HEK293 (cell line): ENCODE measurements around the gene USP2.

Experiments
- CTCF ChIA-PET: fragments of 350-600 bp; formaldehyde crosslinking; extraction: SDS; loops from one replicate; lab custom pipeline; 2021; ENCODE audit warnings: antibody characterized with exemption; lab: Yijun Ruan, JAX
- POLR2A ChIA-PET: fragments of 300-600 bp; formaldehyde crosslinking; extraction: SDS; loops from one replicate; lab custom pipeline; 2020; ENCODE audit warnings: antibody characterized with exemption, inconsistent platforms; lab: Yijun Ruan, JAX
- H3K27ac ChIP-seq: fragments of 200-500 bp; sonication (Bioruptor generic); 2 replicates; pipeline ENCODE4 v1.5.1; 2014; ENCODE audit warnings: low read depth, low read length, control low read depth, inconsistent platforms; ENCODE audit errors: extremely low read depth
- H3K36me3 ChIP-seq, 2 experiments: fragments of 200-500 bp in 1 of 2; sonication (Bioruptor generic) in 1 of 2; 1 replicate in 1 of 2; 2 replicates in 1 of 2; pipeline ENCODE4 v1.5.1; 2014 to 2017; ENCODE audit warnings: inconsistent platforms in 2 of 2, low read length in 2 of 2; ENCODE audit not compliant: control insufficient read depth in 2 of 2, insufficient read depth in 1 of 2
- H3K4me1 ChIP-seq: fragments of 200-500 bp; sonication (Bioruptor generic); 2 replicates; pipeline ENCODE4 v1.5.1; 2014; ENCODE audit warnings: mild to moderate bottlenecking, low read length, inconsistent platforms; ENCODE audit not compliant: control insufficient read depth, insufficient read depth
- H3K4me3 ChIP-seq: 2 replicates; pipeline ENCODE4 v1.5.1; 2011; ENCODE audit warnings: low read depth, mild to moderate bottlenecking, control low read depth, low read length, moderate library complexity
- H3K9me3 ChIP-seq: fragments of 200-500 bp; sonication (Bioruptor generic); 2 replicates; pipeline ENCODE4 v1.5.1; 2014; ENCODE audit warnings: low read depth, low read length, inconsistent platforms; ENCODE audit not compliant: control insufficient read depth, insufficient read depth
- PRDM6 ChIP-seq: fragments of 450-650 bp; formaldehyde crosslinking; IDR thresholded peaks from 2 replicates; pipeline ENCODE4 v1.5.1; 2017; ENCODE audit warnings: missing biosample characterization, missing genetic modification characterization
- REPIN1 ChIP-seq: fragments of 450-650 bp; formaldehyde crosslinking; IDR thresholded peaks from 2 replicates; pipeline ENCODE4 v1.5.1; 2017; ENCODE audit warnings: missing biosample characterization, missing genetic modification characterization, low read depth
- SCRT1 ChIP-seq: fragments of 450-650 bp; formaldehyde crosslinking; IDR thresholded peaks from 2 replicates; pipeline ENCODE4 v1.5.1; 2016; ENCODE audit warnings: missing biosample characterization, missing genetic modification characterization, borderline replicate concordance
- SCRT2 ChIP-seq: fragments of 450-650 bp; formaldehyde crosslinking; IDR thresholded peaks from 2 replicates; pipeline ENCODE4 v1.5.1; 2016; ENCODE audit warnings: missing biosample characterization, missing genetic modification characterization
- WT1 ChIP-seq: fragments of 450-650 bp; formaldehyde crosslinking; IDR thresholded peaks from 2 replicates; pipeline ENCODE4 v1.5.1; 2016; ENCODE audit warnings: missing biosample characterization, missing genetic modification characterization
- ZNF132 ChIP-seq: fragments of 450-650 bp; formaldehyde crosslinking; IDR thresholded peaks from 2 replicates; pipeline ENCODE4 v1.5.1; 2017; ENCODE audit warnings: missing biosample characterization, missing genetic modification characterization, borderline replicate concordance
- ZNF133 ChIP-seq: fragments of 450-650 bp; formaldehyde crosslinking; IDR thresholded peaks from 2 replicates; pipeline ENCODE4 v1.5.1; 2016; ENCODE audit warnings: missing biosample characterization, missing genetic modification characterization
- ZNF175 ChIP-seq: fragments of 450-650 bp; formaldehyde crosslinking; IDR thresholded peaks from 2 replicates; pipeline ENCODE4 v1.5.1; 2016; ENCODE audit warnings: missing biosample characterization, missing genetic modification characterization
- ZNF391 ChIP-seq: fragments of 450-650 bp; formaldehyde crosslinking; IDR thresholded peaks from 2 replicates; pipeline ENCODE4 v1.5.1; 2016; ENCODE audit warnings: low read depth, missing biosample characterization, missing genetic modification characterization, borderline replicate concordance
- ZNF600 ChIP-seq: fragments of 450-650 bp; formaldehyde crosslinking; IDR thresholded peaks from 2 replicates; pipeline ENCODE4 v1.5.1; 2016; ENCODE audit warnings: missing biosample characterization, missing genetic modification characterization
- ZNF658 ChIP-seq: fragments of 450-650 bp; formaldehyde crosslinking; IDR thresholded peaks from 2 replicates; pipeline ENCODE4; 2016; ENCODE audit warnings: missing biosample characterization, missing genetic modification characterization
- TF ChIP-seq, protein P1 (sequence below): fragments of 450-650 bp; IDR thresholded peaks from 2 replicates; pipeline ENCODE4 v1.5.1; 2018; ENCODE audit warnings: missing biosample characterization, missing genetic modification characterization
- TF ChIP-seq, protein P2 (sequence below): fragments of 450-650 bp; formaldehyde crosslinking; IDR thresholded peaks from 2 replicates; pipeline ENCODE4 v1.5.1; 2016; ENCODE audit warnings: missing biosample characterization, missing genetic modification characterization
- TF ChIP-seq, protein P3 (sequence below): fragments of 450-650 bp; formaldehyde crosslinking; IDR thresholded peaks from 2 replicates; pipeline ENCODE4 v1.5.0; 2017; ENCODE audit warnings: missing biosample characterization, missing genetic modification characterization, borderline replicate concordance
- TF ChIP-seq, protein P4 (sequence below): fragments of 450-650 bp; formaldehyde crosslinking; IDR thresholded peaks from 2 replicates; pipeline ENCODE4 v1.5.1; 2016; ENCODE audit warnings: missing biosample characterization, missing genetic modification characterization, low read depth

The USP2 gene

DNA sequence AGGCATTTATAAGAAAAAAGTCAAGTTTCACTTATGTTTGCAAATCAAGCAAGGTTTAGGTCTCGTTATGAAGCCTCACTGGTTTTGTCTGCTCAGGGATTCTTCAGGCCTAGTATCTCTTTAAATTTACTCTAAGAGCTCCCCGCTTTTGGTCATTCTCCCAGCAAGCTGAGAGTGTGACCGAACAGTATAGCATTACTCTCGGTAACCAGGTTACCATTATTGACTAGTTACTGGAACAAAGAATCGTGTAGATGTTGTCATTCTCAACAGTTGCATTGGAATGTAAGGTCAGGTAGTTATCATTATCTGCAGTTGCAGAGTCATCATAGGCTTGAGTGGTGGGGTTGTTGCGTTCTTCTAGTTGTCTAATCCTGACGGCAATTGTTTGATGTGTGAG lies 9.8 kb upstream of the USP2 start:
- H3K36me3 ChIP-seq, result no peaks in the 10 kb centered on the region
- H3K4me1 ChIP-seq, result no peaks in the 10 kb centered on the region
- H3K9me3 ChIP-seq, result no peaks in the 10 kb centered on the region
- TF ChIP-seq ZNF132 (tag by site-specific recombination) (no peak), SCRT1 (tag by site-specific recombination) (no peak), ZNF175 (tag by site-specific recombination) (no peak), REPIN1 (tag by site-specific recombination) (no peak), WT1 (tag by site-specific recombination) (no peak)
- TF ChIP-seq, protein P1, sequence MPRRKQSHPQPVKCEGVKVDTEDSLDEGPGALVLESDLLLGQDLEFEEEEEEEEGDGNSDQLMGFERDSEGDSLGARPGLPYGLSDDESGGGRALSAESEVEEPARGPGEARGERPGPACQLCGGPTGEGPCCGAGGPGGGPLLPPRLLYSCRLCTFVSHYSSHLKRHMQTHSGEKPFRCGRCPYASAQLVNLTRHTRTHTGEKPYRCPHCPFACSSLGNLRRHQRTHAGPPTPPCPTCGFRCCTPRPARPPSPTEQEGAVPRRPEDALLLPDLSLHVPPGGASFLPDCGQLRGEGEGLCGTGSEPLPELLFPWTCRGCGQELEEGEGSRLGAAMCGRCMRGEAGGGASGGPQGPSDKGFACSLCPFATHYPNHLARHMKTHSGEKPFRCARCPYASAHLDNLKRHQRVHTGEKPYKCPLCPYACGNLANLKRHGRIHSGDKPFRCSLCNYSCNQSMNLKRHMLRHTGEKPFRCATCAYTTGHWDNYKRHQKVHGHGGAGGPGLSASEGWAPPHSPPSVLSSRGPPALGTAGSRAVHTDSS (tag by site-specific recombination), result no peak
- TF ChIP-seq, protein P2, sequence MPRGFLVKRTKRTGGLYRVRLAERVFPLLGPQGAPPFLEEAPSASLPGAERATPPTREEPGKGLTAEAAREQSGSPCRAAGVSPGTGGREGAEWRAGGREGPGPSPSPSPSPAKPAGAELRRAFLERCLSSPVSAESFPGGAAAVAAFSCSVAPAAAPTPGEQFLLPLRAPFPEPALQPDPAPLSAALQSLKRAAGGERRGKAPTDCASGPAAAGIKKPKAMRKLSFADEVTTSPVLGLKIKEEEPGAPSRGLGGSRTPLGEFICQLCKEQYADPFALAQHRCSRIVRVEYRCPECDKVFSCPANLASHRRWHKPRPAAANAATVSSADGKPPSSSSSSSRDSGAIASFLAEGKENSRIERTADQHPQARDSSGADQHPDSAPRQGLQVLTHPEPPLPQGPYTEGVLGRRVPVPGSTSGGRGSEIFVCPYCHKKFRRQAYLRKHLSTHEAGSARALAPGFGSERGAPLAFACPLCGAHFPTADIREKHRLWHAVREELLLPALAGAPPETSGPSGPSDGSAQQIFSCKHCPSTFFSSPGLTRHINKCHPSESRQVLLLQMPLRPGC, result no peak
- no peak overlapping the region for H3K4me3 ChIP-seq
- ChIA-PET CTCF (interaction anchor here (0.6 to 1.7 kb wide), 4 partner anchors 10 to 17 kb away, joined by 3 to 5 read pairs (median 3); partner anchors contain the start of gene USP2), POLR2A (no interaction called here)
- H3K27ac ChIP-seq, result no peak overlapping the region

DNA sequence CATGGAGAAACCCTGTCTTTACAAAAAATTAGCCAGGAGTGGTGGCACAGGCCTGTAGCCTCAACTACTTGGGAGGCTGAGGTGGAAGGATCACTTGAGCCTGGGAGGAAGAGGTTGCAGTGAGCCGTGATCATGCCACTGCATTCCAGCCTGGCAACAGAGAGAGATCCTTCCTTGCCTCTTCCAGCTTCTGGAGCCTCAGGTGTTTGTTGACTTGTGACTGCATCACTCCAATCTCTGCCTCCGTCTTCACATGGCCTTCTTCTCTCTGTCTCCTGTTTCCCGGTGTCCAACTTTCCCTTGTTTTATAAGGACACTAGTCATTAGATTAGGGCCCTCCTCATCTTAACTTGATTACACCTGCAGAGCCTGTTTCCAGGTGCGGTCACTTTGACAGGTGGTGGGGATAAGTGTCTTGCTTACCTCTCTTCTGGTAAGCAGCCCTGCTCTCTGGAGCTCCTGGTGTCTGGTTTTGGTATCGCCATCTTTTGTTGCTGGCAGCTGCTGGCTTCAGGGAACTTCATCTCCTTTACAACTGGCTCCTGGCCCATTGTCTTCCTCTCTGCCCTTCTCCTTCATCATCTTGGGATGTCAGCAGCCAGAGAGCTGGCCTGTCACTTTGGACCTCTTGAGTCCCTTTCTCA lies 8.2 kb upstream of the USP2 start:
- Histone ChIP-seq H3K27ac (no peak overlapping the region), H3K4me3 (no peak overlapping the region), H3K36me3 (no peaks in the 10 kb centered on the region), H3K9me3 (no peaks in the 10 kb centered on the region)
- CTCF ChIA-PET, result interaction anchor here (1.0 to 1.7 kb wide), 3 partner anchors 13 to 85 kb away, joined by 3 to 6 read pairs (median 3); no protein-coding TSS in a partner anchor
- no peak for TF ChIP-seq ZNF133
- TF ChIP-seq ZNF600 (tag by site-specific recombination), result no peak
- no peak for TF ChIP-seq PRDM6 (tag by site-specific recombination)
- TF ChIP-seq, protein P3, sequence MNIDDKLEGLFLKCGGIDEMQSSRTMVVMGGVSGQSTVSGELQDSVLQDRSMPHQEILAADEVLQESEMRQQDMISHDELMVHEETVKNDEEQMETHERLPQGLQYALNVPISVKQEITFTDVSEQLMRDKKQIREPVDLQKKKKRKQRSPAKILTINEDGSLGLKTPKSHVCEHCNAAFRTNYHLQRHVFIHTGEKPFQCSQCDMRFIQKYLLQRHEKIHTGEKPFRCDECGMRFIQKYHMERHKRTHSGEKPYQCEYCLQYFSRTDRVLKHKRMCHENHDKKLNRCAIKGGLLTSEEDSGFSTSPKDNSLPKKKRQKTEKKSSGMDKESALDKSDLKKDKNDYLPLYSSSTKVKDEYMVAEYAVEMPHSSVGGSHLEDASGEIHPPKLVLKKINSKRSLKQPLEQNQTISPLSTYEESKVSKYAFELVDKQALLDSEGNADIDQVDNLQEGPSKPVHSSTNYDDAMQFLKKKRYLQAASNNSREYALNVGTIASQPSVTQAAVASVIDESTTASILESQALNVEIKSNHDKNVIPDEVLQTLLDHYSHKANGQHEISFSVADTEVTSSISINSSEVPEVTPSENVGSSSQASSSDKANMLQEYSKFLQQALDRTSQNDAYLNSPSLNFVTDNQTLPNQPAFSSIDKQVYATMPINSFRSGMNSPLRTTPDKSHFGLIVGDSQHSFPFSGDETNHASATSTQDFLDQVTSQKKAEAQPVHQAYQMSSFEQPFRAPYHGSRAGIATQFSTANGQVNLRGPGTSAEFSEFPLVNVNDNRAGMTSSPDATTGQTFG, result no peak
- TF ChIP-seq, all 188 proteins: peak for 0
- H3K4me1 ChIP-seq, result no peaks in the 10 kb centered on the region
- POLR2A ChIA-PET, result no interaction called here

DNA sequence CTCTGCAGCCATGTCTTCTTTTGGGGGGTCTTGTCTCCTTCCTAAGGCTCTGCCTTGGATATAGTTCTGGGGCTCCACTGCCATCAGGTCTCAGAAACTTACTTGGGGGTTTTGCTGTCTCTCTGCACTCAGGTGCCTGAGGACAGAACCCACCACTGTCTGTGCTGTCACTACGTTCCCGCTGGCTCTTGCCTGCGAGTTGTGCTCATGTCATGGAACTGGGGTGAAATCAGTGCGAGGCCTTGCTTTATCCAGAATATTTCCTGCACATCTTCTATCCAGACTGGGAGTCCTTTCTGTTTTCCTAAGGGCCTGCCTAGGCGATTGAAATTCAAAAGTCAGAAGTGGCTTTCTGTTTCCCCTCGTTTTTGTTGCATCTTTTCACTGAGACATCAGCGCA lies 6.6 kb upstream of the USP2 start:
- POLR2A ChIA-PET, result no interaction called here
- TF ChIP-seq SCRT2, result no peak
- TF ChIP-seq, protein P4, sequence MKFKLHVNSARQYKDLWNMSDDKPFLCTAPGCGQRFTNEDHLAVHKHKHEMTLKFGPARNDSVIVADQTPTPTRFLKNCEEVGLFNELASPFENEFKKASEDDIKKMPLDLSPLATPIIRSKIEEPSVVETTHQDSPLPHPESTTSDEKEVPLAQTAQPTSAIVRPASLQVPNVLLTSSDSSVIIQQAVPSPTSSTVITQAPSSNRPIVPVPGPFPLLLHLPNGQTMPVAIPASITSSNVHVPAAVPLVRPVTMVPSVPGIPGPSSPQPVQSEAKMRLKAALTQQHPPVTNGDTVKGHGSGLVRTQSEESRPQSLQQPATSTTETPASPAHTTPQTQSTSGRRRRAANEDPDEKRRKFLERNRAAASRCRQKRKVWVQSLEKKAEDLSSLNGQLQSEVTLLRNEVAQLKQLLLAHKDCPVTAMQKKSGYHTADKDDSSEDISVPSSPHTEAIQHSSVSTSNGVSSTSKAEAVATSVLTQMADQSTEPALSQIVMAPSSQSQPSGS (tag by site-specific recombination), result no peak
- no peak for TF ChIP-seq ZNF658 (tag by site-specific recombination)
- no peak for TF ChIP-seq ZNF391
- no peaks in the 10 kb centered on the region for H3K4me1 ChIP-seq
- CTCF ChIA-PET, result no interaction called here
- no peaks in the 10 kb centered on the region for H3K36me3 ChIP-seq
- no peak overlapping the region for H3K27ac ChIP-seq
- no peaks in the 10 kb centered on the region for H3K9me3 ChIP-seq
- H3K4me3 ChIP-seq, result no peak overlapping the region
